ENCODE measurements around the gene CIRBP.

CIRBP gene

DNA sequence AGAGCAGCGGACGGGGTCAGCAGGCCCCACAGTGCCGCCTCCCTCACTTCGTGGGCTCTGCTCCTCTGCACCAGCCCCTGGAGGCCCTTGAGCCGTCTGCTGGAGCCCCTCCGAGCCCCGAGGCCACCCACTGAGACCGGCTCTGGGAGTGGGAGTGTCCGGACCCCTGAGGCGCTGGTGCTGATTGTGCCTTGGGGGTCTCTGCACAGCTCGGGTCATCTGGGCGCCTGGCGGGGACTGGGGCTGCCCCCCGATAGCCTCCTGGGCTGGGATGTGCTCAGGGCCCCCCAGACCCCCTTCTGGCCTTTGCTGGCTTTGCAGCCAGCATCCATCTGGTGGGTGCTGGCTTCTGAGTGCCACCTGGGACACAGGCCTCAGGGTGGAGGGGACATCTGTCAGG, 46.7 kb upstream of the CIRBP start:
- H3K4me3 ChIP-seq, result no peak overlapping the region
- DNase-seq, result no peak
- intact Hi-C loops (cut with DNase I; ENCODE audit: low total_unique reads), result no loop called here
- H3K36me3 ChIP-seq, result peaks cover 41 to 77% (median 67%) of the 10 kb centered on the region in 3 donors
- TF ChIP-seq, protein P1, sequence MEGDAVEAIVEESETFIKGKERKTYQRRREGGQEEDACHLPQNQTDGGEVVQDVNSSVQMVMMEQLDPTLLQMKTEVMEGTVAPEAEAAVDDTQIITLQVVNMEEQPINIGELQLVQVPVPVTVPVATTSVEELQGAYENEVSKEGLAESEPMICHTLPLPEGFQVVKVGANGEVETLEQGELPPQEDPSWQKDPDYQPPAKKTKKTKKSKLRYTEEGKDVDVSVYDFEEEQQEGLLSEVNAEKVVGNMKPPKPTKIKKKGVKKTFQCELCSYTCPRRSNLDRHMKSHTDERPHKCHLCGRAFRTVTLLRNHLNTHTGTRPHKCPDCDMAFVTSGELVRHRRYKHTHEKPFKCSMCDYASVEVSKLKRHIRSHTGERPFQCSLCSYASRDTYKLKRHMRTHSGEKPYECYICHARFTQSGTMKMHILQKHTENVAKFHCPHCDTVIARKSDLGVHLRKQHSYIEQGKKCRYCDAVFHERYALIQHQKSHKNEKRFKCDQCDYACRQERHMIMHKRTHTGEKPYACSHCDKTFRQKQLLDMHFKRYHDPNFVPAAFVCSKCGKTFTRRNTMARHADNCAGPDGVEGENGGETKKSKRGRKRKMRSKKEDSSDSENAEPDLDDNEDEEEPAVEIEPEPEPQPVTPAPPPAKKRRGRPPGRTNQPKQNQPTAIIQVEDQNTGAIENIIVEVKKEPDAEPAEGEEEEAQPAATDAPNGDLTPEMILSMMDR (IDR thresholded peaks at IDR 0.05), result no peak
- peaks cover 5 to 54% (median 40%) of the 10 kb centered on the region in 4 donors for H3K4me1 ChIP-seq
- H3K9me3 ChIP-seq, result no peaks in the 10 kb centered on the region
- H3K27me3 ChIP-seq, result no peaks in the 10 kb centered on the region
- peak overlapping the region in 1 of 2 donors; percentile 94 for H3K27ac ChIP-seq

- no peak overlapping the region for H3K27ac ChIP-seq
- no peak overlapping the region for H3K4me3 ChIP-seq
- TF ChIP-seq, protein P1 (IDR thresholded peaks at IDR 0.05), result peak; percentile 19 to 42
- peaks cover 5 to 46% (median 32%) of the 10 kb centered on the region in 4 donors for H3K4me1 ChIP-seq
- intact Hi-C loops (cut with DNase I; ENCODE audit: low total_unique reads), result no loop called here
- no peak for DNase-seq
- H3K27me3 ChIP-seq, result no peaks in the 10 kb centered on the region
- no peaks in the 10 kb centered on the region for H3K9me3 ChIP-seq
- H3K36me3 ChIP-seq, result peaks cover 50 to 86% (median 76%) of the 10 kb centered on the region in 3 donors
Observed at GRCh38 chr19:1223018-1223855, 45.9 kb upstream of the CIRBP start.

- Histone ChIP-seq H3K4me1 (peaks cover 0 to 36% (median 22%) of the 10 kb centered on the region in 4 donors), H3K4me3 (no peak overlapping the region), H3K27ac (no peak overlapping the region), H3K27me3 (no peaks in the 10 kb centered on the region), H3K9me3 (no peaks in the 10 kb centered on the region), H3K36me3 (peaks cover 50 to 92% (median 77%) of the 10 kb centered on the region in 3 donors)
- intact Hi-C loops (cut with DNase I; ENCODE audit: low total_unique reads), result no loop called here
- no peak for DNase-seq
- TF ChIP-seq, protein P1 (IDR thresholded peaks at IDR 0.05), result no peak
Observed at GRCh38 chr19:1224047-1224825, 44.9 kb upstream of the CIRBP start.

GRCh38 chr19:1224847-1225246, 44.3 kb upstream of the CIRBP start:
- Histone ChIP-seq H3K4me3 (no peak overlapping the region), H3K27me3 (no peaks in the 10 kb centered on the region), H3K36me3 (peaks cover 50 to 90% (median 75%) of the 10 kb centered on the region in 3 donors), H3K9me3 (no peaks in the 10 kb centered on the region), H3K27ac (no peak overlapping the region), H3K4me1 (peaks cover 0 to 30% (median 19%) of the 10 kb centered on the region in 4 donors)
- DNase-seq, result no peak
- TF ChIP-seq, protein P1 (IDR thresholded peaks at IDR 0.05), result no peak
- intact Hi-C loops (cut with DNase I; ENCODE audit: low total_unique reads), result no loop called here

- H3K4me1 ChIP-seq, result peaks cover 0 to 27% (median 14%) of the 10 kb centered on the region in 4 donors
- H3K9me3 ChIP-seq, result no peaks in the 10 kb centered on the region
- H3K4me3 ChIP-seq, result no peak overlapping the region
- TF ChIP-seq, protein P1 (IDR thresholded peaks at IDR 0.05), result no peak
- peaks cover 48 to 82% (median 67%) of the 10 kb centered on the region in 3 donors for H3K36me3 ChIP-seq
- no peak overlapping the region for H3K27ac ChIP-seq
- intact Hi-C loops (cut with DNase I; ENCODE audit: low total_unique reads), result no loop called here
- H3K27me3 ChIP-seq, result no peaks in the 10 kb centered on the region
- no peak for DNase-seq
Observed at GRCh38 chr19:1225440-1226226, 43.5 kb upstream of the CIRBP start.
